Mesendoderm (in vitro differentiated cells): ENCODE data around the gene SCAP.
"Not testable (repeated sequence)": the region's sequence is repeated elsewhere in the genome, so short reads cannot be mapped to it uniquely, and the experiment has no call there.

Experiments
- DNase-seq: peaks from one replicate; pipeline ENCODE4 v3.0.0; 2013
- H2AK5ac ChIP-seq: 2 replicates; pipeline ENCODE4 v1.6.1; 2013; ENCODE audit warnings: low read length, inconsistent platforms
- H2BK120ac ChIP-seq: 2 replicates; pipeline ENCODE4 v1.6.1; 2013; ENCODE audit warnings: low read depth, mild to moderate bottlenecking, low read length, moderate library complexity, mixed read lengths
- H2BK15ac ChIP-seq: replicated peaks from 2 replicates; pipeline ENCODE4 v1.6.1; 2013; ENCODE audit warnings: low read depth, mild to moderate bottlenecking, moderate library complexity
- H2BK5ac ChIP-seq: 2 replicates; pipeline ENCODE4 v1.6.1; 2013; ENCODE audit warnings: low read length, inconsistent platforms
- H3K18ac ChIP-seq: 2 replicates; pipeline ENCODE4 v1.6.1; 2013; ENCODE audit warnings: mild to moderate bottlenecking, low read length, mixed read lengths
- H3K23ac ChIP-seq: one replicate; pipeline ENCODE4 v1.6.1; 2013; ENCODE audit warnings: low read length
- H3K27ac ChIP-seq: 2 replicates; pipeline ENCODE4 v1.5.1; 2013; ENCODE audit warnings: low read depth, mild to moderate bottlenecking, inconsistent platforms, low read length, moderate library complexity
- H3K27me3 ChIP-seq: 2 replicates; pipeline ENCODE4 v1.6.1; 2013; ENCODE audit warnings: low read length, control low read depth, mild to moderate bottlenecking, inconsistent platforms; ENCODE audit not compliant: insufficient read depth, poor library complexity
- H3K36me3 ChIP-seq: 2 replicates; pipeline ENCODE4 v1.6.1; 2013; ENCODE audit warnings: low read length, inconsistent platforms; ENCODE audit not compliant: control insufficient read depth, insufficient read depth
- H3K4ac ChIP-seq: one replicate; pipeline ENCODE4 v1.6.1; 2013; ENCODE audit warnings: low read depth, mild to moderate bottlenecking, low read length, moderate library complexity
- H3K4me1 ChIP-seq: 2 replicates; pipeline ENCODE4 v1.6.1; 2013; ENCODE audit warnings: low read depth, low read length, inconsistent platforms; ENCODE audit not compliant: control insufficient read depth
- H3K4me2 ChIP-seq: 2 replicates; pipeline ENCODE4 v1.6.1; 2013; ENCODE audit warnings: low read length
- H3K4me3 ChIP-seq: 2 replicates; pipeline ENCODE4 v1.5.1; 2013; ENCODE audit warnings: mild to moderate bottlenecking, low read length
- H3K56ac ChIP-seq: one replicate; pipeline ENCODE4 v1.6.1; 2013; ENCODE audit warnings: low read length
- H3K79me1 ChIP-seq: 2 replicates; pipeline ENCODE4 v1.6.1; 2013; ENCODE audit warnings: low read length, inconsistent platforms
- H3K79me2 ChIP-seq: 2 replicates; pipeline ENCODE4 v1.6.1; 2013; ENCODE audit warnings: mild to moderate bottlenecking, low read length; ENCODE audit not compliant: control insufficient read depth, insufficient read depth
- H3K9ac ChIP-seq: 2 replicates; pipeline ENCODE4 v1.6.1; 2013; ENCODE audit warnings: low read length, inconsistent platforms
- H4K5ac ChIP-seq: one replicate; pipeline ENCODE4 v1.6.1; 2013; ENCODE audit warnings: low read length
- H4K8ac ChIP-seq: one replicate; pipeline ENCODE4 v1.6.1; 2013; ENCODE audit warnings: low read depth, mild to moderate bottlenecking, control low read depth, low read length, moderate library complexity
- WGBS: extraction: QIAGEN DNeasy Blood & Tissue Kit; methylation state at CpG from one replicate; pipeline ENCODE4 v1.1.7; 2013; ENCODE audit warnings: low lambda C conversion rate, missing lambda C conversion rate; ENCODE audit not compliant: insufficient coverage; ENCODE audit errors: extremely low coverage; 5-methylcytosine and 5-hydroxymethylcytosine counted together

Gene SCAP

DNA sequence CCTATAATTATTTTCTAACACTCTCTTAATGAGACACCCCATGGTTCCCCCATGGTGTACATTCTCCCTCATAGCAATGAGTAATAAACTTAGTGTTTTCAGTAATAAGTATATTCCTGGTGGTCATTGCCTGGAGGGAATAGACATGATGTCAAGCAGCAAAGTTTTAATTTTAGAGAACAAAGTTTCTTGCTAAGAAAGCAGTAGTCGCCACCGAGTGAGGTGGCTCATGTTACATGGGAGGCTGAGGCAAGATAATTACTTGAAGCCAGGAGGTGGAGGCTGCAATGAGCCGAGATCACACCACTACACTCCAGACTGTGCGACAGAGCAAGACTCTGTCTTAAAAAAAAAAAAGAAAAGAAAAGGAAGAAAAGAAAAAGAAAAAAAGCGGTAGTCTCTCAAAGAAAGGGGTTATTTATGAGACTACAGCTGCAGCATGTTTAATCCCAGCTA, 40.2 kb upstream of the SCAP start:
- Histone ChIP-seq H3K4ac (no peak overlapping the region), H3K23ac (no peak overlapping the region), H2BK120ac (no peak overlapping the region), H3K36me3 (no peaks in the 10 kb centered on the region), H4K8ac (no peak overlapping the region), H4K5ac (no peak overlapping the region), H3K79me1 (peaks cover 7% of the 10 kb centered on the region), H2AK5ac (no peak overlapping the region), H2BK5ac (no peak overlapping the region), H3K27ac (no peak overlapping the region), H3K27me3 (no peaks in the 10 kb centered on the region), H3K4me2 (no peak overlapping the region), H3K18ac (no peak overlapping the region), H3K79me2 (peaks cover 11% of the 10 kb centered on the region), H3K56ac (no peak overlapping the region), H3K9ac (no peak overlapping the region), H3K4me1 (no peaks in the 10 kb centered on the region), H2BK15ac (no peak overlapping the region), H3K4me3 (no peak overlapping the region)
- no CpG with 5 or more reads among the region's 5 CpGs for WGBS
- DNase-seq = no peak

DNA sequence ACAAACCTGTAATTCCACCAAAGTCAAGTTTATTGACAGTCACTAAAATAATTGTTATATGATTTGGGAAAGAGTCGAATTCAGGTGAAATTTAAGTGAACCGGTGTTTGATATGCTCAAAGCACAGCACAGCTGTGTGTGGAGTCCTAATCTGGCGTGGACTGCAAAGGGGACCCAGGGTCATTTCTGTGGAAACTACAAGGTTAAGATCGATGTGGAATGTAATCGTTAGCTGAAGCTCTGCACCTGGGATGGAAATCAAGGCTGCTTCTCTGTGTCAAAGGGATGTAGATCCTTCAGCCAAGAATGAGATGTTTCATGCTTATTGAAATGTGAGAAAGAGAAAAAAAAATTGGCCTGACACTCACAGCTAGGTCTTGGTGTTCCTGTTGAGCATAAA, 39.4 kb upstream of the SCAP start:
- Histone ChIP-seq H3K4ac (no peak overlapping the region), H3K27ac (no peak overlapping the region), H3K9ac (no peak overlapping the region), H3K36me3 (no peaks in the 10 kb centered on the region), H2BK5ac (no peak overlapping the region), H3K79me2 (peaks cover 11% of the 10 kb centered on the region), H2AK5ac (no peak overlapping the region), H3K79me1 (peaks cover 7% of the 10 kb centered on the region), H3K23ac (no peak overlapping the region), H3K18ac (no peak overlapping the region), H3K4me2 (no peak overlapping the region), H2BK120ac (no peak overlapping the region), H4K5ac (no peak overlapping the region), H3K4me1 (no peaks in the 10 kb centered on the region), H3K27me3 (no peaks in the 10 kb centered on the region), H4K8ac (no peak overlapping the region), H3K56ac (no peak overlapping the region), H2BK15ac (no peak overlapping the region), H3K4me3 (no peak overlapping the region)
- no peak for DNase-seq
- no CpG with 5 or more reads among the region's 5 CpGs for whole genome bisulfite sequencing

- Histone ChIP-seq H3K4me2 (peak within 1 kb of the TSS; percentile 91), H3K4me1 (no peaks in the 10 kb centered on the region), H3K4ac (peak within 1 kb of the TSS; percentile 86), H2AK5ac (no peak within 1 kb of the TSS), H2BK5ac (peak within 1 kb of the TSS; percentile 93), H3K56ac (peak within 1 kb of the TSS; percentile 94), H3K27me3 (no peaks in the 10 kb centered on the region), H3K27ac (peak within 1 kb of the TSS; percentile 96), H3K79me2 (peaks cover 11% of the 10 kb centered on the region), H3K9ac (peak within 1 kb of the TSS; percentile 98), H3K36me3 (peaks cover 2% of the 10 kb centered on the region), H3K18ac (peak within 1 kb of the TSS; percentile 42), H3K4me3 (peak within 1 kb of the TSS; percentile 93), H2BK15ac (no peak within 1 kb of the TSS), H3K79me1 (peaks cover 9% of the 10 kb centered on the region), H4K8ac (peak within 1 kb of the TSS; percentile 96), H4K5ac (no peak within 1 kb of the TSS), H3K23ac (peak within 1 kb of the TSS; percentile 94), H2BK120ac (no peak within 1 kb of the TSS)
- peak; percentile 98 for DNase-seq
- WGBS = no CpG with 5 or more reads among the region's 71 CpGs
Measured at GRCh38 chr3:47513125-47513929, 37.6 kb upstream of the SCAP start, which contains the start of gene ELP6. TSS of gene ELP6 (minus strand) at chr3:47513712. CDS start at chr3:47513590, 122 bp downstream.

DNA sequence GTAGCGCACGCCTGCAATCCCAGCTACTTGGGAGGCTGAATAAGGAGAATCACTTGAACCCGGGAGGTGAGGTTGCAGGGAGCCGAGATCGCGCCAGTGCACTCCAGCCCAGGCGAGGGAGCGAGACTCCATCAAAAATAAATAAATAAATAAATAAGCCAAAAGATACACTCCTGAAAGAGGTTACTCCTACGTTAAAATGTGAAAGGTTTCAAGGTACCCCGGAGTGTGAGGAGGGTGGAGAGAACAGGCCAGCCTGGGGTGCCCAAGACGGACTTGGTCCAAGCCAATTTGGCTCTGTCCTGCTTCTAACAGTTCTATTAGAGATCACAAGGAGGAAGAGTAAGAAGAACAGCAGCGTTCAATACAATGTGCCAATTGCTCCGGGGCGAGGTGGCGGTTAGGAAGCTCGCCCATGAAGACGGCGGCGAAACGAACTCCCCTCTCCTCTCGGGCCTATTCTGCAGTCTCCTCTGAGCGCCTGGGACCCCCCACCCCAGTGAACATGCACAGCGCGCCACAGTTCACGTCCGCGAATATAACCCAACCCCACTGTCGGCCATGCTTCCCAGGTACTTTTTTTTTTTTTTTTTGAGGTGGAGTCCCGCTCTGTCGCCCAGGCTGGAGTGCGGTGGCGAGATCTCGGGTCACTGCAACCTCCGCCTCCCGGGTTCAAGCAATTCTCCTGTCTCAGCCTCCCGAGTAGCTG, 36.8 kb upstream of the SCAP start:
- Histone ChIP-seq H3K79me2 (peaks cover 11% of the 10 kb centered on the region), H3K56ac (peak overlapping the region; percentile 91), H2AK5ac (no peak overlapping the region), H3K18ac (peak overlapping the region; percentile 42), H3K23ac (peak overlapping the region; percentile 94), H3K9ac (peak overlapping the region; percentile 98), H4K5ac (no peak overlapping the region), H3K27me3 (no peaks in the 10 kb centered on the region), H3K4ac (peak overlapping the region; percentile 86), H3K79me1 (peaks cover 10% of the 10 kb centered on the region), H2BK120ac (no peak overlapping the region), H3K4me3 (peak overlapping the region; percentile 93), H4K8ac (peak overlapping the region; percentile 67), H2BK15ac (no peak overlapping the region), H3K4me1 (no peaks in the 10 kb centered on the region), H3K27ac (peak overlapping the region; percentile 61), H3K36me3 (peaks cover 3% of the 10 kb centered on the region), H2BK5ac (peak overlapping the region; percentile 50), H3K4me2 (peak overlapping the region; percentile 91)
- DNase-seq = peak; percentile 44
- WGBS = no CpG with 5 or more reads among the region's 36 CpGs

DNA sequence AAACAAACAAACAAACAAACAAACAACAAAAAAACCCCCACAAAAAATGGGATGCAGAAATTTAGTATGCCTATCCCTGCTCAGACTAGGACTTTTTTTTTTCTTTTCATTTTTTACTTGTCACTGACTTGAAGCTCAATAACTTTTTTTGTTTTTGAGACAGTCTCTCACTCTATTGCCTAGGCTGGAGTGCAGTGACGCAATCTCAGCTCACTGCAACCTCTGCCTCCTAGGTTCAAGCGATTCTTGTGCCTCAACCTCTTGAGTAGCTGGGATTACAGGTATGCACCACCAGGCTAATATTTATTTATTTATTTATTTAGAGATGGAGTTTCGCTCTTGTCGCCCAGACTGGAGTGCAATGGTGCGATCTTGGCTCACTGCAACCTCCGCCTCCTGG, 29.5 kb upstream of the SCAP start:
- H2AK5ac ChIP-seq, H4K8ac ChIP-seq, H3K4me2 ChIP-seq, H2BK5ac ChIP-seq, H3K9ac ChIP-seq, H3K4me1 ChIP-seq, H3K79me1 ChIP-seq, H3K56ac ChIP-seq, H2BK120ac ChIP-seq, H2BK15ac ChIP-seq, H4K5ac ChIP-seq, H3K18ac ChIP-seq, H3K4me3 ChIP-seq, H3K4ac ChIP-seq, H3K27ac ChIP-seq, H3K79me2 ChIP-seq, H3K23ac ChIP-seq, H3K27me3 ChIP-seq, DNase-seq: not testable (repeated sequence)
- WGBS = no CpG with 5 or more reads among the region's 6 CpGs
- H3K36me3 ChIP-seq = peaks cover 18% of the 10 kb centered on the region
